ENCODE data around the gene GRK7. TPM values are rescaled to one million over a fixed set of nuclear protein-coding genes. Genes with fewer than 3 reads are reported as not detected.

The GRK7 gene
- total and polyA plus RNA-seq, 9 of the 15 experiments (the other 6 are each of a cell fraction or from before 2014, with no cell fraction given): 0.01 to 0.08 (median 0.04) TPM; not detected in 3

GRCh38 chr3:141804778-141805639, 41.8 kb downstream of the GRK7 start:
- ATAC-seq (peak; percentile 90), DNase-seq (ENCODE audit: extremely low read depth in 1 of 4, low spot score in 3 of 4) (peak; percentile 80 to 90 (median 84)), FAIRE-seq (peak; percentile 96)
- intact Hi-C loops (cut with micrococcal nuclease) (loop anchor here (5.0 kb wide), 1 partner anchor 42 kb away; no protein-coding TSS in a partner anchor), in situ Hi-C loops (cut with MboI) (no loop called here)
- H3K27me3 ChIP-seq (ENCODE audit: control insufficient read depth in 2 of 2, insufficient read depth in 2 of 2, low read length in 2 of 2): no peaks in the 10 kb centered on the region; a peak in 1 of 5 replicates
- H3K79me2 ChIP-seq (ENCODE audit: control insufficient read depth, insufficient read depth, low read length): no peaks in the 10 kb centered on the region
- peak overlapping the region; percentile 92 for H3K27ac ChIP-seq (ENCODE audit: extremely low read depth, low read depth, low read length)
- H4K20me1 ChIP-seq (replicated peaks; ENCODE audit: control insufficient read depth, insufficient read depth, low read length): no peaks in the 10 kb centered on the region
- ChIA-PET CTCF (ENCODE audit: low intra/inter-chr PET ratio) (no interaction called here), POLR2A (interaction anchor here (0.7 kb wide), 1 partner anchor 9 kb away, joined by 3 read pairs; no protein-coding TSS in a partner anchor)
- peak overlapping the region; percentile 79 for H2AFZ ChIP-seq (ENCODE audit: low read depth, low read length)
- H3K4me2 ChIP-seq (ENCODE audit: insufficient read depth, low read length): peak overlapping the region; percentile 75
- H3K9me1 ChIP-seq (ENCODE audit: control insufficient read depth, insufficient read depth, low read length): peaks cover 5% of the 10 kb centered on the region
- no peak overlapping the region for H3K4me3 ChIP-seq
- H3K9ac ChIP-seq (ENCODE audit: insufficient read depth in 1 of 2, low read depth in 2 of 2, low read length in 2 of 2): peak overlapping the region in 1 of 2 experiments; percentile 49; a peak in 2 of 4 replicates
- H3K9me3 ChIP-seq (replicated peaks; ENCODE audit: control insufficient read depth, insufficient read depth, low read depth, low read length): no peaks in the 10 kb centered on the region; the same call in 1 of the 2 replicates
- BruUV-seq (replicated peaks): no TSS peak
- WGBS (ENCODE audit: insufficient coverage, low coverage, missing lambda C conversion rate): 28% methylated on average over 18 of the region's 18 CpGs
- peaks cover 20 to 39% of the 10 kb centered on the region in 2 experiments; a peak in 4 of 5 replicates for H3K4me1 ChIP-seq (replicated peaks in 1 of 2; ENCODE audit: control insufficient read depth in 2 of 2, insufficient read depth in 2 of 2, low read length in 2 of 2)
- no peaks in the 10 kb centered on the region; the same call in 2 of the 3 replicates for H3K36me3 ChIP-seq (ENCODE audit: control insufficient read depth, insufficient read depth, low read length)
- TF ChIP-seq ZNF764 (CRISPR knock-in tag; IDR thresholded peaks at IDR 0.05; ENCODE audit: low read depth) (no peak), STAG1 (CRISPR knock-in tag; IDR thresholded peaks at IDR 0.05; ENCODE audit: borderline replicate concordance) (no peak), ILF3 (IDR thresholded peaks at IDR 0.05; ENCODE audit: borderline replicate concordance) (no peak), ZNF644 (tag; IDR thresholded peaks at IDR 0.05; ENCODE audit: low read depth) (peak; percentile 89), TRIM28 (IDR thresholded peaks at IDR 0.05) (peak; percentile 12; the same call in 1 of the 2 replicates), MAFG (tag; conservative IDR thresholded peaks at IDR 0.05) (peak; percentile 97), ZNF324 (CRISPR knock-in tag; IDR thresholded peaks at IDR 0.05) (no peak), ZEB2 (IDR thresholded peaks at IDR 0.05) (peak; percentile 98), DACH1 (IDR thresholded peaks at IDR 0.05; ENCODE audit: partially characterized antibody) (peak; percentile 11), NFE2 (IDR thresholded peaks at IDR 0.05; ENCODE audit: low read depth) (peak; percentile 96), POLR2G (IDR thresholded peaks at IDR 0.05; ENCODE audit: low read depth, low read length) (no peak), RBBP5 (IDR thresholded peaks at IDR 0.05; ENCODE audit: borderline replicate concordance, insufficient read depth, low read length, poor library complexity, severe bottlenecking) (peak; percentile 27), PRMT5 (CRISPR knock-in tag; IDR thresholded peaks at IDR 0.05) (no peak), SMARCA4 (IDR thresholded peaks at IDR 0.05) (peak; percentile 98), CC2D1A (IDR thresholded peaks at IDR 0.05) (peak; percentile 89), NBN (IDR thresholded peaks at IDR 0.05; ENCODE audit: low read depth) (peak; percentile 86), ZNF75A (CRISPR knock-in tag; IDR thresholded peaks at IDR 0.05) (no peak), ETV5 (CRISPR knock-in tag; IDR thresholded peaks at IDR 0.05; ENCODE audit: low read depth) (no peak), ZNF696 (CRISPR knock-in tag; conservative IDR thresholded peaks at IDR 0.05) (no peak)
- TF ChIP-seq, protein P1, sequence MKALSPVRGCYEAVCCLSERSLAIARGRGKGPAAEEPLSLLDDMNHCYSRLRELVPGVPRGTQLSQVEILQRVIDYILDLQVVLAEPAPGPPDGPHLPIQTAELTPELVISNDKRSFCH (CRISPR knock-in tag; IDR thresholded peaks at IDR 0.05): no peak
- TF ChIP-seq, protein P1 (tag; IDR thresholded peaks at IDR 0.05): peak; percentile 51; the same call in 1 of the 2 replicates
- TF ChIP-seq, protein P2, sequence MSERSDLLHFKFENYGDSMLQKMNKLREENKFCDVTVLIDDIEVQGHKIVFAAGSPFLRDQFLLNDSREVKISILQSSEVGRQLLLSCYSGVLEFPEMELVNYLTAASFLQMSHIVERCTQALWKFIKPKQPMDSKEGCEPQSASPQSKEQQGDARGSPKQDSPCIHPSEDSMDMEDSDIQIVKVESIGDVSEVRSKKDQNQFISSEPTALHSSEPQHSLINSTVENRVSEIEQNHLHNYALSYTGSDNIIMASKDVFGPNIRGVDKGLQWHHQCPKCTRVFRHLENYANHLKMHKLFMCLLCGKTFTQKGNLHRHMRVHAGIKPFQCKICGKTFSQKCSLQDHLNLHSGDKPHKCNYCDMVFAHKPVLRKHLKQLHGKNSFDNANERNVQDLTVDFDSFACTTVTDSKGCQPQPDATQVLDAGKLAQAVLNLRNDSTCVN (CRISPR knock-in tag; IDR thresholded peaks at IDR 0.05): peak; percentile 94

All from K562 (cell line).